Stimulated activated CD8-positive, alpha-beta memory T cell treated with anti-CD3 and anti-CD28 coated beads, Interleukin-4, amount 100 ng/mL, for 24 hours (primary cell): ENCODE results near the gene CNN1.
"Not testable (repeated sequence)": the region's sequence is repeated elsewhere in the genome, so short reads cannot be mapped to it uniquely, and the experiment has no call there.

Source experiments
- DNase-seq: peaks from one replicate; pipeline ENCODE4 v3.0.0-alpha.2; 2020; ENCODE audit warnings: low read depth

CNN1 gene

DNA sequence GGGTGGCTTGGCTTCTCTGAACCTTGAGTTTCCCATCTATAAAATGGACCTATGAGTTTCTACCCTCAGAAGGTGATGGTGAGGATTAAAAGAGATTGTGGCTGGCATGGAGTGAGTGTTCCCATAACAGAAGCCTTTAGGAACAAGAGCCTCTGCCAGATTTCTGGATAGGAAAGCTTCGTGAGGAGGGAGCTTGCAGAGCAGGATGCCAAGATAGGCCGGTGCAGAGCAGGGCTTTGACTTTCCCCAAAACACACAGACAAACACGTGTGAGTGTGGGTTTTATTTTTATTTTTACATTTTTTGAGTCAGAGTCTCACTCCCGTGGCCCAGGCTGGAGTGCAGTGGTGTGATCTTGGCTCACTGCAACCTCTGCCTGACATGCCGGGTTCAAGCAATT is 3.7 kb upstream of the CNN1 start:
- no peak for DNase-seq

GRCh38 chr19:11535792-11536595 is 2.7 kb upstream of the CNN1 start:
- DNase-seq: peak; percentile 83

GRCh38 chr19:11539495-11540365 is 1.1 kb downstream of the CNN1 start:
- DNase-seq: no peak

DNA sequence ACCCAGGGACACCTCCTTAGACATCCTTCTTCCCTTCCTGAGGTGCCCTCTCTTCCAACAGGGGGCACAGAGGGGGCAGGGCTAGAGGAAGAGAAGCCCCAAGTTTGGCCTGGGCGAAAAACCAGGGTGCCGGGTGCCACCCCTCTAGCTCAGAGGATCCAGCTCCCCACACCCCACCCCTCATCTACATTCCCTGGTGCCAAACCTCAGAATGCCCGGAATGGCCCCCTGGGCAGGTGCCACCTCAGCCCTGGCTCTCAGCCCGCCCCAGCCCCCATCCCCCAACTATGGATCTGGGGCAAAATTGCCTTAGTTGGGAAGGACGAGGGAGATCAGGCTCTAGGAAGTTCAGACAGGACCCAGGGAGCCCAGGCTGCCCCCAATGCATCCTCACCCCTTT is 2.0 kb downstream of the CNN1 start:
- DNase-seq: no peak

DNA sequence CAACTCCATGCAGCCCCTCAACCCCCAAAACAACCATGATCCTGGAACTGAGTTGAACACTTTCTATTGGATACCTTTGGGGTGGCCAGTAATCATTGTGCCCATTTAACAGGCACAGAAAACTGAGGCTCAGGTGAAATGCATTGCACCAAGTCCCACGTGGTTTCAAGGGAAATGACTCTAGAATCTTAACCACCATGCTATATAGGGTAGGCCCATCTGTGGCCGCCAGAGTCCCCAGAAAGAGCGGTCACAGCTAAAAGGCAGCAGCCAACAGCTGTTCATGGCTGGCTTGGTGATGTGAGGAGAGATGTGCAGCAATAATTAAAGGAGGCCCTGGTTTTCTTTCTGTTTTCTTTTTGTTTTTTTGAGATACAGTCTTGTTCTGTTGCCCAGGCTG is 2.6 kb downstream of the CNN1 start:
- no peak for DNase-seq

DNA sequence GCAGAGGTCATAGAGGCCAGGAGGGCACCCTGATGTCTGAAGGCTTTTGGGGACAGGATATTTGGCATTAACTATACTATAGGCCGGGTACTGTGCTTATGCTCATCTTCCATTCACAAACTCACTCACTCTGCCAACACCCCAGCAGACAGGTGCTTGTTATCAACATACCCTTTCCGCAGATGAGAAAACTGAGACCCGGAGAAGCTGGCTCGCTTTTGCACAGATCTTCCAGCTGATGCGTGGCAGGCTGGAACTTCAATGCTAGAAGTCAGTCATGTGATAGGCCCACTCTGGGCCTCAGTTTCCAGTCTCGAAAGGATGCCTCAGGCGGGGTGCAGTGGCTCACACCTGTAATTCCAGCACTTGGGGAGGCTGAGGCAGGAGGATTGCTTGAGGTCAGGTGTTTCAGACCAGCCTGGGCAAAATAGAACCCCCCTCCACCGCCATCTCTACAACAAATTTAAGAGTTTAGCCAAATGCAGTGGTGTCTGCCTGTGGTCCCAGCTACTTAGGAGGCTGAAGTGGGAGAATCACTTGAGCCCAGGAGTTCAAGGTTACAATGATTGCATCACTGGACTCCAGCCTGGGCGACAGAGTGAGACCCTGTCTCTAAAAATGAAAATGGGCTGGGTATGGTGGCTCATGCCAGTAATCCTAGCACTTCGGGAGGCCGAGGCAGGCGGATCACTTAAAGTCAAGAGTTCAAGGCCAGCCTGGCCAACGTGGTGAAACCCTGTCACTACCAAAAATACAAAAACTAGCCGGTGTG is 9.5 kb downstream of the CNN1 start:
- DNase-seq: no peak

DNA sequence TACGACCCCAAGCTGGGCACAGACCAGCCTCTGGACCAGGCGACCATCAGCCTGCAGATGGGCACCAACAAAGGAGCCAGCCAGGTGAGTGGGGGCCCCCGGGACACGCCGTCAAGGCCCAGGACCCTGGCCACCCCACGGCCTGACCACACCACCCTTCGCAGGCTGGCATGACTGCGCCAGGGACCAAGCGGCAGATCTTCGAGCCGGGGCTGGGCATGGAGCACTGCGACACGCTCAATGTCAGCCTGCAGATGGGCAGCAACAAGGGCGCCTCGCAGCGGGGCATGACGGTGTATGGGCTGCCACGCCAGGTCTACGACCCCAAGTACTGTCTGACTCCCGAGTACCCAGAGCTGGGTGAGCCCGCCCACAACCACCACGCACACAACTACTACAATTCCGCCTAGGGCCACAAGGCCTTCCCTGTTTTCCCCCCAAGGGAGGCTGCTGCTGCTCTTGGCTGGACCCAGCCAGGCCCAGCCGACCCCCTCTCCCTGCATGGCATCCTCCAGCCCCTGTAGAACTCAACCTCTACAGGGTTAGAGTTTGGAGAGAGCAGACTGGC is 10.8 kb downstream of the CNN1 start:
- DNase-seq: no peak

- no peak for DNase-seq
Measured at GRCh38 chr19:11550265-11550664, 11.6 kb downstream of the CNN1 start.

GRCh38 chr19:11551603-11552235 is 13.1 kb downstream of the CNN1 start:
- DNase-seq: no peak

- DNase-seq: no peak
Measured at GRCh38 chr19:11552666-11553372, 14.2 kb downstream of the CNN1 start.

- DNase-seq: no peak
Measured at GRCh38 chr19:11554160-11554559, 15.5 kb downstream of the CNN1 start.

DNA sequence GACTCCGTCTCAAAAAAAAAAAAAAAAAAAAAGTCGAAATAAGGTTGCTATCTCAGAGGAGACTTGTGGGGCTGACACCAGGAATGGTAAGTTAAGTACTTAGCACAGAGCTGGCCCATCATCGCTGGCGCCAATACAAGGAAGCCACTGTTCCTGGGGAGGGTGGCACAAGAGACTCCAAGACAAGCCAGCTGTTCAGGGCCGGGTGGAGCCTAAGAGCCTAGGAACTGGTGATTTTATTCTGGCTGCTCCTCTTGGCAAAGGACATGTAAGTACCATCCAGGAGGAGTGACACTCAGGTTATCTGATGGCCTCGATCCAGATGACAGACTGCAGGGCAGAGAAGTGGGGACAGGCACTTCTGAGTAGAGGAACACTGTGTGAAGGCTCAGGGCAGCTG is 16.6 kb downstream of the CNN1 start:
- no peak for DNase-seq

DNA sequence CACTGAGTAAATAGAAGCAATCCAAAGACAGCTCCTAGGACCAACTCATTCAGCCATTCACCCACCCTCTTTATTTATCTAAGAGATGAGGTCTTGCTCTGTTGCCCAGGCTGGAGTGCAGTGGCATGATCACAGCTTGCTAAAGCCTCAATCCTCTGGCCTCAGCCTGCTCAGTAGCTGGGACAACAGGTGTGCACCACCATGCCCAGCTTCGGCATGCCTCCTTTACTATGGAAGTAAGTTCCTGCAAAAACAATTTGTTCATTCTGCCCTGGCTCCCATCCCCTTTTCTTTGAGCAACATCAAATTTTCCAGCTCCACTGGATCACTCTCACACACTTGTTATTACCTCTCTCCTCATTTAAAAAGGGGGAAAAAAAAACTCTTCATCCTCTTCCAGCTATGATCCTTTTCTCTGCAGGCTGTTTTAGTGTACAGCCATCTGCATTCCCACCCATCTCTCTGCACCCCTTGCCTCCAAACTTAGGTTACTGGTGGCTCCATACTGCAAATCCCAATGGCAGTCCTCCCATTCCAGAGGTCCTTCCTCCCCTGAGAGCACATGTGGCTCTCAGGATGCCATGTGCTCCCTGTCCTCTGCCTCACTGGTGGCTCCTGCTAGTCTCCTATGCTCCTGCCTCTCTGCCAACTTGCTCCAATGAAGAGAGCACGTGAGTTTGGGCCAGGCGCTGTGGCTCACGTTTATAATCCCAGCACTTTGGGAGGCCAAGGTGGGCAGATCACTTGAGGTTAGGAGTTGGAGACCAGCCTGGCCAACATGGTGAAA is 18.2 kb downstream of the CNN1 start:
- no peak for DNase-seq

DNA sequence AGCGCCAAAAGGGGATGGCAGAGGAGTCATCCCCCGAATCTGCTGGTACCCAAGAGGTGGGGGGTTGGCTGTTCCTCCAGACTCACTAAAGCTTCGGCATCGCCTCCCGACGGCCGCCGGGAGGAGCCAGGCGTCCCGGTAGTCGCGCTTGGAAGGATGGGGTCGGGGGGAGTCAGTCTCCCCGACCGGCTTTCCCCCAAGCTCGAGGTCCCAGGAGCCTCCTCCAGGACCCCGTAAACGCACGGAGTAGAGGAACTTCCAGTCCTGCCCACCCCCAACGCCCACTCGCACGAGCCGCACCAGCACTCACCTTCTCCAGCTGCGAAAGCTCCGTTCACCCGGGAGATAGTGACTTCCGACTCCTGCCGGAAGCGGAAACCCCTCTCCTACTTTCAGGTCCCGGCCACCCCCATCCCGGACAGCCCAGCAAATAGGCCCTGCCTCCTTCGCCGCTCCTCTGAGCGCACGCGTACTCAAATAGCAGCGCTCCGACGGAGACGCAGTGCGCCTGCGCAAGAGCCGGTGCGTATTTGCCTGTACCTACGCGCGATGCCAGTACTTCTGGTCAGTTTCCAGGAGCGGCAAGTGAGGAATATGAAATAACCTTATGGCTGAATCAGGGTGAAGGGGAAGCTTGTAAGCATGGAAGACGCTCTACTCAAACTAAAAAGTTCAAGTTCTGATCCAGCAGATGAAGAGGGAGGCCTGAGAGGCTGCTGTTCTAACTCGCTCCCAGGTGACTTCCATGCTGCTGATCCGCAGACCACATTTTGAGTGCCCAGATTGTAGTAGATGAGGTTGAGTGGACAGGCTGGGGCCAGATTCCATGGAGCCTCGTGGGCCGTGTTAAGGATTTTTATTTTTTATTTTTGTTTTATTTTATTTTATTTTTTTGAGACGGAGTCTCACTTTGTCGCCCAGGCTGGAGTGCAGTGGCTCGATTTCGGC is 20.5 kb downstream of the CNN1 start, which contains the start of gene ELOF1:
Gene ELOF1 (minus strand): TSS at position 350 of the 948 bp plus-strand sequence. CDS start 4,883 bp downstream, outside the sequence.
- peak; percentile 95 for DNase-seq

- DNase-seq: peak; percentile 34
Measured at GRCh38 chr19:11560404-11561051, 21.9 kb downstream of the CNN1 start.

- DNase-seq: no peak
Measured at GRCh38 chr19:11563532-11563931, 24.9 kb downstream of the CNN1 start.

GRCh38 chr19:11564082-11564807 is 25.6 kb downstream of the CNN1 start:
- not testable (repeated sequence) for DNase-seq

DNA sequence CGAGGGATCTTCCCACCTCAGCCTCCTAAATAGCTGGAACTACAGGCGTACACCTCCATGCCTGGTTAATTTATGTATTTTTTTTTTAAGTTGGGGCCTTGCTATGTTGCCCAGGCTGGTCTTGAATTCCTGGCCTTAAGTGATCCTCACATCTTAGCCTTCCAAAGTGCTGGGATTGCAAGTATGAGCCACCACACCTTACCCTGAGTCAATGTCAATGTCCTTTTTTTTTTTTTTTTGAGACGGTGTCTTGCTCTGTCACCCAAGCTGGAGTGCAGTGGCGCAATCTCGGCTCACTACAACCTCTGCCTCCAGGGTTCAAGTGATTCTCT is 27.0 kb downstream of the CNN1 start:
- not testable (repeated sequence) for DNase-seq
